Thoracic aorta (tissue), 2 donors: Measurements from ENCODE around the gene JAGN1. TPM values are rescaled to one million over a fixed set of nuclear protein-coding genes. Genes with fewer than 3 reads are reported as not detected.
"Not testable (repeated sequence)": the region's sequence is repeated elsewhere in the genome, so short reads cannot be mapped to it uniquely, and the experiment has no call there.

Experiments used
- ATAC-seq: fragments of 150-250 bp; one replicate; pipeline ENCODE4 v1.8.0; 2017; ENCODE audit warnings: low read depth; ENCODE audit not compliant: insufficient number of reproducible peaks, low FRiP score
- DNase-seq: peaks from one replicate; pipeline ENCODE4 v3.0.0-alpha.2; 2020; ENCODE audit warnings: low spot score
- H3K27ac ChIP-seq, 2 donors: fragments of 200-600 bp; sonication (generic); 1 replicate in 1 of 2; 2 replicates in 1 of 2; pipeline ENCODE4 v1.5.1; 2016; ENCODE audit warnings: mild to moderate bottlenecking in 2 of 2, moderate library complexity in 2 of 2
- H3K27me3 ChIP-seq: fragments of 200-600 bp; sonication (generic); replicated peaks from 2 replicates; pipeline ENCODE4 v1.6.0; 2016; ENCODE audit warnings: mild to moderate bottlenecking; ENCODE audit not compliant: insufficient read depth
- H3K36me3 ChIP-seq: fragments of 200-600 bp; sonication (generic); one replicate; pipeline ENCODE4 v1.5.1; 2016
- H3K4me1 ChIP-seq, 2 donors: fragments of 200-600 bp; sonication (generic); 1 replicate in 1 of 2; 2 replicates in 1 of 2; pipeline versions ENCODE4 v1.5.1 to v1.6.0; 2016; ENCODE audit warnings: low read depth in 2 of 2, mild to moderate bottlenecking in 1 of 2; ENCODE audit not compliant: control insufficient read depth in 1 of 2
- H3K4me3 ChIP-seq: fragments of 200-600 bp; sonication (generic); 2 replicates; pipeline ENCODE4 v1.5.1; 2016; ENCODE audit warnings: mild to moderate bottlenecking
- H3K9me3 ChIP-seq: fragments of 200-600 bp; sonication (generic); 2 replicates; pipeline ENCODE4 v1.5.1; 2016
- CTCF ChIP-seq: fragments of 200-600 bp; sonication (generic); IDR thresholded peaks from one replicate; pipeline ENCODE4 v1.5.1; 2019; ENCODE audit warnings: antibody characterized with exemption
- total RNA-seq, 2 donors: library from RNA; depleted of rRNA; stranded (reverse); fragments of >200 nt; gene quantifications; one replicate each; pipeline versions ENCODE4 v1.1.0 to v1.2.3, GENCODE V29; 2016

Gene JAGN1
- total RNA-seq, 2 donors from 2014 or later: 21.5 to 38.6 TPM

DNA sequence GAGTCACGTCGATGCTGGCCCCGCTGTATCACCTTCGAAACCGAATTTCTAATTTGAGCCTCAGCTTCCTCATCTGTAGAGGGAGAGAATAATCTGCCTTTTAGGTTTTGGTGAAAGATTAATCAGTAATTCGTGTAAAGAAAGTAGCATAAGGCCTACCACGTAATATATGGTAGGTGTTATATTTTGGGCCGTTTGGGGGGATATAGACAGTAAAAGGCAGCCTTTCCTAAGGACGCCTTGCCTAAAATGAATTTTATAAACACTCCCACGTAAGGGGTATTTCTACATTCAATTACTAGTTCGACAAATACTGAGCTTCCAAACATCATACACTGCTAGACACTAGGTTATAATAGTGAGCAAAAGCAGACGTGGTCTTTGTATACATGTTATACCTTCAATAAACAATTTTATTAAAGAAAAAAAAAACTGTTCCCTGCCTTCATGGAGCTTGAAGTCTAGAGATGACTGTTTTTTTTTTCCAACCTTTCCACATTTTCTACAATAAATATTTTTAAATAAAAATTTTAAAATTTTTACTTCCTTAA, 737 bp downstream of the JAGN1 start:
- no peaks in the 10 kb centered on the region for H3K9me3 ChIP-seq
- TF ChIP-seq CTCF: no peak

GRCh38 chr3:9893739-9894138, 3.3 kb downstream of the JAGN1 start:
- DNase-seq: no peak
- Histone ChIP-seq H3K27me3 (no peaks in the 10 kb centered on the region), H3K9me3 (no peaks in the 10 kb centered on the region), H3K4me3 (no peak overlapping the region), H3K36me3 (peaks cover 7% of the 10 kb centered on the region), H3K4me1 (peaks cover 15 to 31% of the 10 kb centered on the region in 2 donors), H3K27ac (peak overlapping the region in 1 of 2 donors; percentile 0)
- no peak for ATAC-seq
- no peak for TF ChIP-seq CTCF

More for the DNA sequence above, 737 bp downstream of the JAGN1 start:
- H3K4me1 ChIP-seq: peaks cover 10 to 15% of the 10 kb centered on the region in 2 donors
- peak overlapping the region; percentile 87 to 97 for H3K27ac ChIP-seq
- peak overlapping the region; percentile 100 for H3K4me3 ChIP-seq
- H3K27me3 ChIP-seq: no peaks in the 10 kb centered on the region
- peaks cover 7% of the 10 kb centered on the region for H3K36me3 ChIP-seq
- DNase-seq (no peak), ATAC-seq (no peak)

GRCh38 chr3:9895715-9896114, 5.3 kb downstream of the JAGN1 start:
- not testable (repeated sequence) for H3K9me3 ChIP-seq, ATAC-seq, H3K4me3 ChIP-seq, H3K27ac ChIP-seq, H3K36me3 ChIP-seq, H3K27me3 ChIP-seq, DNase-seq
- H3K4me1 ChIP-seq: peaks cover 13 to 33% of the 10 kb centered on the region in 2 donors

DNA sequence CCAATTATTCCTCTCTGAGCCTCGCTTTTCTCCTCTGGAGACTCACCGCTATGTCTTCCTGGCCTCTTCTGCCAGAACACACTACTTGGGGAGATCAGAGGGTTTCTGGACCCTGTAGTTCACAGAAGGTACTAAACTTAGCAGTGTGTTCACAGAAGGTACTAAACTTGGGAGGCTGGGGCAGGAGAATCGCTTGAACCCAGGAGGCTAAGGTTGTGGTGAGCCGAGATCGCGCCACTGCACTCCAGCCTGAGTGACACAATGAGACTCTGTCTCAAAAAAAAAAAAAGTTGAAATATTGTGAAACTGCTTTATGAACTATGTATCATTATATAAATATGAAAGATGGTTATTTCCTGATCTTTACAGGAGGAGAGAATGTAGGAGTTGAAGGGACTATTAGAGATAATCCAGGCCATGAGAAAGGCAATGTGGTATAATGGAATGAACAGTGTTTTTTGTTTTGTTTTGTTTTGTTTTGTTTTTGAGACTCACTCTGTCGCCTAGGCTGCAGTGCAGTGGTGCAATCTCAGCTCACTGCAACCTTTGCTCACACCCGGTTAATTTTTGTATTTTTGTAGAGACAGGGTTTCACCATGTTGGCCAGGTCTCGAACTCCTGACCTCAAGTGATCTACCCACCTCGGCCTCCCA, 6.5 kb downstream of the JAGN1 start:
- H3K4me1 ChIP-seq: peaks cover 5 to 24% of the 10 kb centered on the region in 2 donors
- ATAC-seq, H3K27me3 ChIP-seq, DNase-seq, H3K9me3 ChIP-seq, H3K27ac ChIP-seq, H3K4me3 ChIP-seq, H3K36me3 ChIP-seq: not testable (repeated sequence)

GRCh38 chr3:9897408-9898372, 7.3 kb downstream of the JAGN1 start:
- no peak for TF ChIP-seq CTCF
- Histone ChIP-seq H3K4me3 (no peak overlapping the region), H3K27ac (peak overlapping the region in 1 of 2 donors; percentile 23), H3K36me3 (peaks cover 7% of the 10 kb centered on the region), H3K4me1 (peaks cover 5 to 32% of the 10 kb centered on the region in 2 donors), H3K9me3 (no peaks in the 10 kb centered on the region), H3K27me3 (no peaks in the 10 kb centered on the region)
- no peak for ATAC-seq
- no peak for DNase-seq
